ENCODE measurements around the gene ARMC10. TPM values are rescaled to one million over a fixed set of nuclear protein-coding genes. Genes with fewer than 3 reads are reported as not detected.
A peak's percentile ranks its signal among the peaks of the same experiment; 100 is the strongest.

ARMC10 gene
- total RNA-seq, 1 experiment from 2014 or later, result 28.9 TPM

DNA sequence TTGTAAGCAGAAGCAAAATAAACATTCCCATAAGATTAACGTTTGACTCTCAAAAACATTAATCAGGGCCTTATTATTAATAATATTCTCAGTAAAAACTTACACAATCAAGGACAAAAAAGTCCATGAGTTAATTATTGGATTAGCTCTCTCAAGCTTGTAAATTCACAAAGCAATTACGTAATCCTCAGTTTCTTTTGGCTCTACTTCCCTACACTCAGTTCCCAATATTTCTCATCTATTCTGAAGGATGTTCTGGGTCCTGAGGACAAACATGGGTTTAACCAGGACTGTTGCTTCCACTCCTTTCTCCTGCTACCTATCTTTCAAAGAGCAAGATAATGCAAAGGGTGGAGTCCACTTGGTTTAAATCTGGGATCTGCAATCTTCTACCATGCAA lies 15.5 kb upstream of the ARMC10 start:
- POLR2A ChIA-PET, result no interaction called here
- H3K4me1 Mint-ChIP-seq (ENCODE audit: low read depth, unreplicated experiment), result no peaks in the 10 kb centered on the region
- Histone ChIP-seq H3K36me3 (ENCODE audit: control insufficient read depth, insufficient read depth, low read length) (no peaks in the 10 kb centered on the region), H3K4me3 (ENCODE audit: low read depth, low read length) (no peak overlapping the region), H3K9me3 (no peaks in the 10 kb centered on the region), H3K27me3 (replicated peaks; ENCODE audit: control insufficient read depth, insufficient read depth, low read length) (no peaks in the 10 kb centered on the region), H3K4me1 (no peaks in the 10 kb centered on the region)
- BruUV-seq (replicated peaks), result no TSS peak
- H3K36me3 Mint-ChIP-seq (ENCODE audit: insufficient read depth, unreplicated experiment), result no peaks in the 10 kb centered on the region
- H3K27ac Mint-ChIP-seq (ENCODE audit: unreplicated experiment), result no peak overlapping the region
- no peak for DNase-seq
- H3K27me3 Mint-ChIP-seq (ENCODE audit: insufficient read depth, unreplicated experiment), result no peaks in the 10 kb centered on the region
- intact Hi-C loops (cut with micrococcal nuclease; ENCODE audit: unreplicated experiment), result no loop called here
- no peak overlapping the region for H3K4me3 Mint-ChIP-seq (ENCODE audit: unreplicated experiment)
- TF ChIP-seq, protein P1, sequence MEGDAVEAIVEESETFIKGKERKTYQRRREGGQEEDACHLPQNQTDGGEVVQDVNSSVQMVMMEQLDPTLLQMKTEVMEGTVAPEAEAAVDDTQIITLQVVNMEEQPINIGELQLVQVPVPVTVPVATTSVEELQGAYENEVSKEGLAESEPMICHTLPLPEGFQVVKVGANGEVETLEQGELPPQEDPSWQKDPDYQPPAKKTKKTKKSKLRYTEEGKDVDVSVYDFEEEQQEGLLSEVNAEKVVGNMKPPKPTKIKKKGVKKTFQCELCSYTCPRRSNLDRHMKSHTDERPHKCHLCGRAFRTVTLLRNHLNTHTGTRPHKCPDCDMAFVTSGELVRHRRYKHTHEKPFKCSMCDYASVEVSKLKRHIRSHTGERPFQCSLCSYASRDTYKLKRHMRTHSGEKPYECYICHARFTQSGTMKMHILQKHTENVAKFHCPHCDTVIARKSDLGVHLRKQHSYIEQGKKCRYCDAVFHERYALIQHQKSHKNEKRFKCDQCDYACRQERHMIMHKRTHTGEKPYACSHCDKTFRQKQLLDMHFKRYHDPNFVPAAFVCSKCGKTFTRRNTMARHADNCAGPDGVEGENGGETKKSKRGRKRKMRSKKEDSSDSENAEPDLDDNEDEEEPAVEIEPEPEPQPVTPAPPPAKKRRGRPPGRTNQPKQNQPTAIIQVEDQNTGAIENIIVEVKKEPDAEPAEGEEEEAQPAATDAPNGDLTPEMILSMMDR (IDR thresholded peaks at IDR 0.05; ENCODE audit: insufficient read depth in 1 of 2, low read depth in 1 of 2, low read length in 1 of 2, severe bottlenecking in 1 of 2, unreplicated experiment in 1 of 2), result no peak
- H3K9me3 Mint-ChIP-seq (ENCODE audit: unreplicated experiment), result no peaks in the 10 kb centered on the region
- CTCF ChIA-PET, result no interaction called here

DNA sequence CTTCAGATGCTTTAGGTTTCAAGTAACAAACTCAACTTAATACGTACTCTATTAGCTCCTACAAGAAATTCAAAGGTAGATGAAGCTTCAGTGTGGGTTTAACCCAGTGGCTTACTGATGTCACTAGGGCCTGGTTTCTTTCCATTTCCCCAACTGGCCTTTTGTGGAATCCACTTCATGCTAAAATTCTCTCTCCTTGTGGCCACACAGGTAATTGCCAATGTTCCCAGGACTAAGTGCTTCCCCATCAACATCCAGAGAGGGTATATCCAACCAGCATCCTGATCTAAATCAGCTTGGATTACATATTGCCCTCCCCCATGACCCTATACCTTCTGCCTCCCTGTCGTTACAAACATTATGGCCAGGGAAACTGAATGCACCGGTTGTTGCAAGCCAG lies 11.0 kb upstream of the ARMC10 start:
- BruUV-seq (replicated peaks), result no TSS peak
- H3K9me3 ChIP-seq, result no peaks in the 10 kb centered on the region
- no peak for DNase-seq
- CTCF ChIA-PET, result interaction anchor here (1.0 kb wide), 1 partner anchor 305 kb away, joined by 6 read pairs; no protein-coding TSS in a partner anchor
- no peaks in the 10 kb centered on the region for H3K4me1 ChIP-seq
- H3K4me3 ChIP-seq (ENCODE audit: low read depth, low read length), result no peak overlapping the region
- Mint-ChIP-seq H3K4me3 (ENCODE audit: unreplicated experiment) (no peak overlapping the region), H3K9me3 (ENCODE audit: unreplicated experiment) (peaks cover 11% of the 10 kb centered on the region), H3K27ac (ENCODE audit: unreplicated experiment) (no peak overlapping the region), H3K36me3 (ENCODE audit: insufficient read depth, unreplicated experiment) (no peaks in the 10 kb centered on the region), H3K4me1 (ENCODE audit: low read depth, unreplicated experiment) (no peaks in the 10 kb centered on the region), H3K27me3 (ENCODE audit: insufficient read depth, unreplicated experiment) (peaks cover 2% of the 10 kb centered on the region)
- no peaks in the 10 kb centered on the region for H3K36me3 ChIP-seq (ENCODE audit: control insufficient read depth, insufficient read depth, low read length)
- TF ChIP-seq, protein P1 (IDR thresholded peaks at IDR 0.05; ENCODE audit: insufficient read depth in 1 of 2, low read depth in 1 of 2, low read length in 1 of 2, severe bottlenecking in 1 of 2, unreplicated experiment in 1 of 2), result no peak
- no peaks in the 10 kb centered on the region for H3K27me3 ChIP-seq (replicated peaks; ENCODE audit: control insufficient read depth, insufficient read depth, low read length)
- intact Hi-C loops (cut with micrococcal nuclease; ENCODE audit: unreplicated experiment), result no loop called here
- POLR2A ChIA-PET, result no interaction called here

DNA sequence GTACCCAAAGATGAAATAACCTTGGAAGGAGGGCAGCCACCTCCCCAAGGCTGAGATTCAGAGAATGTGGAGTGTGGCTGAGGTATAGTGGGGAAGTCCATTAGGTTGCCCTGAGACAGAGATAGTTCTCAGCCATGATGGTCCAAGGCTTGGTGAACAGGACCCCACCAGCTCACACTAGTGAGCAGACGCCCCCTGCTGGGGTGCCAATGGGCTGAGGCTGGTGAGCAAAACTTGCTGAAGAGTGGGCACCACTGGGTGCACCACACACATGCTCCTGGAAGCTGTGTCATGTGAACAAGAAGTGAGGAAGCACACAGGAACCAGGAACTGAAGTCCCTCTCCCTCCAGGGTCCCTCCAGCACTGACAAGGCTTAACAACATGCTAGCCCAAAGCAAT lies 9.3 kb upstream of the ARMC10 start:
- no peak overlapping the region for H3K4me3 Mint-ChIP-seq (ENCODE audit: unreplicated experiment)
- TF ChIP-seq, protein P1 (IDR thresholded peaks at IDR 0.05; ENCODE audit: insufficient read depth in 1 of 2, low read depth in 1 of 2, low read length in 1 of 2, severe bottlenecking in 1 of 2, unreplicated experiment in 1 of 2), result peak; percentile 46 to 61
- no peaks in the 10 kb centered on the region for H3K9me3 ChIP-seq
- H3K4me1 Mint-ChIP-seq (ENCODE audit: low read depth, unreplicated experiment), result no peaks in the 10 kb centered on the region
- no peaks in the 10 kb centered on the region for H3K4me1 ChIP-seq
- intact Hi-C loops (cut with micrococcal nuclease; ENCODE audit: unreplicated experiment), result no loop called here
- POLR2A ChIA-PET, result no interaction called here
- no peaks in the 10 kb centered on the region for H3K27me3 ChIP-seq (replicated peaks; ENCODE audit: control insufficient read depth, insufficient read depth, low read length)
- DNase-seq, result peak; percentile 56 to 61
- no TSS peak for BruUV-seq (replicated peaks)
- CTCF ChIA-PET, result interaction anchor here (1.0 kb wide), 1 partner anchor 307 kb away, joined by 7 read pairs; no protein-coding TSS in a partner anchor
- H3K36me3 ChIP-seq (ENCODE audit: control insufficient read depth, insufficient read depth, low read length), result no peaks in the 10 kb centered on the region
- no peak overlapping the region for H3K27ac Mint-ChIP-seq (ENCODE audit: unreplicated experiment)
- no peak overlapping the region for H3K4me3 ChIP-seq (ENCODE audit: low read depth, low read length)
- no peaks in the 10 kb centered on the region for H3K36me3 Mint-ChIP-seq (ENCODE audit: insufficient read depth, unreplicated experiment)
- H3K27me3 Mint-ChIP-seq (ENCODE audit: insufficient read depth, unreplicated experiment), result peaks cover 2% of the 10 kb centered on the region
- peaks cover 11% of the 10 kb centered on the region for H3K9me3 Mint-ChIP-seq (ENCODE audit: unreplicated experiment)

Data from Caco-2 (cell line).